ENCODE results near the gene GTF3A. TPM values are rescaled to one million over a fixed set of nuclear protein-coding genes. Genes with fewer than 3 reads are reported as not detected.

The GTF3A gene
- total RNA-seq, 1 experiment from 2014 or later: 88.7 TPM

DNA sequence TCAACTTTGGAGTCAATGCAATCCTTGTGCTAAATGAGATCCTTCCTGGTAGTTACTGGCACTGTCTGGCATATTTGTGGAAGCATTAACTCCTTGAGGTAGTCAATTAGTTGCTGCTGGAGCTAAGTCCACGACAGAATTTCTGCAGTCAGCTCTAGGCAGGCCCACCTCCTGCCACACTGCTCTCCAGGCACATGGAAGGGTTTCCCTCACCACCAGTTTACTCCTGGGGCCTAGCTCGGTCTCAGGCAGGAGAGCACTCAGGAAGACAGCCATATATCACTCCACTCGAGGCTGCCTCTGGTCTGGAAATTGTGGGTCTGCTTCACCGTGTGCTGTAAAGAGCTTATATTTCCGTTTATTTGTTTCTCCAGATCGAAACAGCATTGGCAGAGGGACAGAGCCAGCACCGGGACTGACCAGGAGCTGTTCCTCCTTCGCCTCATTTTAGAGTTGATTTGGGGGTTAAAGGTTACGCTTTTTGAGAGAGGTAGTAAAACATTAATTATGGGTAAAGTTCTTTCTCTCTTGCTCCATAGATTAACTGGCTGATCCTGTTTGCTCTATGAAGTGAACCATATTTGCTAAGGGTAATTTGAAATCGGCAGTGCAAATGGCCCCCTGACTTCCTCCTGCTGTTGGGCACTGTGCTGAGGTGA is 20.6 kb upstream of the GTF3A start:
- ATAC-seq (peak; percentile 38), DNase-seq (ENCODE audit: low spot score) (no peak)
- CTCF ChIA-PET: interaction anchor here (0.6 to 1.8 kb wide), 6 partner anchors 15 to 457 kb away, joined by 3 to 18 read pairs (median 6); no protein-coding TSS in a partner anchor
- Mint-ChIP-seq H3K4me1 (peaks cover 17% of the 10 kb centered on the region), H3K27me3 (ENCODE audit: low read depth) (no peaks in the 10 kb centered on the region), H3K27ac (peak overlapping the region; percentile 46), H3K36me3 (peaks cover 5% of the 10 kb centered on the region; the same call in 1 of the 2 replicates), H3K4me3 (no peak overlapping the region), H3K9me3 (peaks cover 8% of the 10 kb centered on the region)
- TF ChIP-seq GTF2I (CRISPR knock-in tag; conservative IDR thresholded peaks at IDR 0.05) (no peak), ZNF512 (CRISPR knock-in tag; IDR thresholded peaks at IDR 0.05; ENCODE audit: borderline replicate concordance) (no peak), TCF7 (CRISPR knock-in tag; IDR thresholded peaks at IDR 0.05; ENCODE audit: low read depth) (no peak), ZBTB21 (CRISPR knock-in tag; IDR thresholded peaks at IDR 0.05; ENCODE audit: borderline replicate concordance) (no peak), ZNF121 (CRISPR knock-in tag; IDR thresholded peaks at IDR 0.05) (no peak), PRRX2 (CRISPR knock-in tag; IDR thresholded peaks at IDR 0.05) (no peak), HMGA2 (CRISPR knock-in tag; IDR thresholded peaks at IDR 0.05) (no peak), SP1 (CRISPR knock-in tag; conservative IDR thresholded peaks at IDR 0.05) (no peak), OVOL2 (CRISPR knock-in tag; IDR thresholded peaks at IDR 0.05; ENCODE audit: borderline replicate concordance) (no peak), FOXJ3 (CRISPR knock-in tag; IDR thresholded peaks at IDR 0.05; ENCODE audit: borderline replicate concordance) (no peak), MLX (CRISPR knock-in tag; IDR thresholded peaks at IDR 0.05) (no peak), SMAD3 (CRISPR knock-in tag; IDR thresholded peaks at IDR 0.05; ENCODE audit: borderline replicate concordance) (no peak), RORB (CRISPR knock-in tag; IDR thresholded peaks at IDR 0.05) (no peak), CBFB (CRISPR knock-in tag; IDR thresholded peaks at IDR 0.05; ENCODE audit: low read depth) (no peak), KAT7 (CRISPR knock-in tag; IDR thresholded peaks at IDR 0.05; ENCODE audit: borderline replicate concordance) (no peak)
- TF ChIP-seq, protein P1, sequence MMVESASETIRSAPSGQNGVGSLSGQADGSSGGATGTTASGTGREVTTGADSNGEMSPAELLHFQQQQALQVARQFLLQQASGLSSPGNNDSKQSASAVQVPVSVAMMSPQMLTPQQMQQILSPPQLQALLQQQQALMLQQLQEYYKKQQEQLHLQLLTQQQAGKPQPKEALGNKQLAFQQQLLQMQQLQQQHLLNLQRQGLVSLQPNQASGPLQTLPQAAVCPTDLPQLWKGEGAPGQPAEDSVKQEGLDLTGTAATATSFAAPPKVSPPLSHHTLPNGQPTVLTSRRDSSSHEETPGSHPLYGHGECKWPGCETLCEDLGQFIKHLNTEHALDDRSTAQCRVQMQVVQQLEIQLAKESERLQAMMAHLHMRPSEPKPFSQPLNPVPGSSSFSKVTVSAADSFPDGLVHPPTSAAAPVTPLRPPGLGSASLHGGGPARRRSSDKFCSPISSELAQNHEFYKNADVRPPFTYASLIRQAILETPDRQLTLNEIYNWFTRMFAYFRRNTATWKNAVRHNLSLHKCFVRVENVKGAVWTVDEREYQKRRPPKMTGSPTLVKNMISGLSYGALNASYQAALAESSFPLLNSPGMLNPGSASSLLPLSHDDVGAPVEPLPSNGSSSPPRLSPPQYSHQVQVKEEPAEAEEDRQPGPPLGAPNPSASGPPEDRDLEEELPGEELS (CRISPR knock-in tag; IDR thresholded peaks at IDR 0.05): no peak
- POLR2A ChIA-PET: interaction anchor here (0.8 kb wide), 1 partner anchor 80 kb away, joined by 5 read pairs; no protein-coding TSS in a partner anchor

GRCh38 chr13:27404680-27405079 is 19.7 kb upstream of the GTF3A start:
- Mint-ChIP-seq H3K4me3 (no peak overlapping the region), H3K9me3 (peaks cover 11% of the 10 kb centered on the region), H3K36me3 (peaks cover 5% of the 10 kb centered on the region; the same call in 1 of the 2 replicates), H3K27ac (no peak overlapping the region), H3K4me1 (peaks cover 14% of the 10 kb centered on the region), H3K27me3 (ENCODE audit: low read depth) (peaks cover 4% of the 10 kb centered on the region; the same call in 1 of the 2 replicates)
- ATAC-seq: no peak
- no peak for DNase-seq (ENCODE audit: low spot score)
- CTCF ChIA-PET: interaction anchor here (1.9 kb wide), 1 partner anchor 22 kb away, joined by 5 read pairs; no protein-coding TSS in a partner anchor
- TF ChIP-seq ZBTB43 (CRISPR knock-in tag; IDR thresholded peaks at IDR 0.05): no peak
- TF ChIP-seq E2F5 (CRISPR knock-in tag; IDR thresholded peaks at IDR 0.05): no peak
- POLR2A ChIA-PET: no interaction called here

Data from WTC11 (cell line).